SK-N-SH treated with all-trans-retinoic acid at 6 μM for 48 hours (cell line): ENCODE results near the gene AKT1.

Experiments
- ATAC-seq: fragments of 200-7000 bp; cut with Tn5 transposase; 3 replicates; pipeline ENCODE4 v1.9.1; 2020; ENCODE audit warnings: mild to moderate bottlenecking, moderate library complexity
- ARNTL ChIP-seq: fragments of 450-650 bp; formaldehyde crosslinking; IDR thresholded peaks from 2 replicates; pipeline ENCODE4 v1.5.0; 2020; ENCODE audit warnings: low read depth, mild to moderate bottlenecking, moderate library complexity, borderline replicate concordance
- BACH2 ChIP-seq: fragments of 250-450 bp; sonication (Bioruptor Pico); IDR thresholded peaks from 2 replicates; pipeline ENCODE4 v1.9.0; 2021; ENCODE audit warnings: mild to moderate bottlenecking, borderline replicate concordance
- CSRNP3 ChIP-seq: fragments of 250-450 bp; sonication (Bioruptor Pico); IDR thresholded peaks from 2 replicates; pipeline ENCODE4 v1.5.1; 2021; ENCODE audit warnings: mild to moderate bottlenecking, moderate library complexity
- ESRRG ChIP-seq: fragments of 250-450 bp; sonication (Bioruptor Pico); IDR thresholded peaks from 2 replicates; pipeline ENCODE4 v1.6.1; 2021; ENCODE audit warnings: mild to moderate bottlenecking
- GLIS3 ChIP-seq: fragments of 250-450 bp; sonication (Bioruptor Pico); IDR thresholded peaks from 2 replicates; pipeline ENCODE4 v1.5.0; 2020; ENCODE audit warnings: mild to moderate bottlenecking, moderate library complexity
- ISL1 ChIP-seq: fragments of 250-450 bp; sonication (Bioruptor Pico); IDR thresholded peaks from 2 replicates; pipeline ENCODE4 v2.1.2; 2022; ENCODE audit warnings: mild to moderate bottlenecking, moderate library complexity
- OSR1 ChIP-seq: fragments of 250-450 bp; sonication (Bioruptor Pico); IDR thresholded peaks from 2 replicates; pipeline ENCODE4 v1.8.0; 2022; ENCODE audit warnings: moderate library complexity, mild to moderate bottlenecking, inconsistent platforms
- PATZ1 ChIP-seq: fragments of 250-450 bp; sonication (Bioruptor Pico); IDR thresholded peaks from 2 replicates; pipeline ENCODE4 v1.8.0; 2020; ENCODE audit warnings: mild to moderate bottlenecking, moderate library complexity, borderline replicate concordance
- POU6F1 ChIP-seq: fragments of 250-450 bp; sonication (Bioruptor Pico); IDR thresholded peaks from 2 replicates; pipeline ENCODE4 v1.8.0; 2021; ENCODE audit warnings: low read depth, mild to moderate bottlenecking, moderate library complexity, borderline replicate concordance
- PPARA ChIP-seq: fragments of 250-450 bp; sonication (Bioruptor Pico); IDR thresholded peaks from 2 replicates; pipeline ENCODE4 v1.5.0; 2020; ENCODE audit warnings: mild to moderate bottlenecking, borderline replicate concordance
- RARB ChIP-seq: fragments of 250-450 bp; sonication (Bioruptor Pico); IDR thresholded peaks from 2 replicates; pipeline ENCODE4 v1.8.0; 2021; ENCODE audit warnings: mild to moderate bottlenecking, moderate library complexity
- SNAI2 ChIP-seq: fragments of 250-450 bp; sonication (Bioruptor Pico); IDR thresholded peaks from 2 replicates; pipeline ENCODE4 v1.5.0; 2020; ENCODE audit warnings: mild to moderate bottlenecking, moderate library complexity
- TCF4 ChIP-seq: fragments of 250-450 bp; sonication (Bioruptor Pico); IDR thresholded peaks from 2 replicates; pipeline ENCODE4 v1.8.0; 2021; ENCODE audit warnings: mild to moderate bottlenecking, moderate library complexity, borderline replicate concordance
- TOX ChIP-seq: fragments of 250-450 bp; sonication (Bioruptor Pico); IDR thresholded peaks from 2 replicates; pipeline ENCODE4 v1.8.0; 2021; ENCODE audit warnings: mild to moderate bottlenecking, moderate library complexity, borderline replicate concordance
- TSHZ2 ChIP-seq: fragments of 250-450 bp; sonication (Bioruptor Pico); IDR thresholded peaks from 2 replicates; pipeline ENCODE4 v1.5.0; 2020; ENCODE audit warnings: mild to moderate bottlenecking, moderate library complexity
- ZC3H10 ChIP-seq: fragments of 250-450 bp; sonication (Bioruptor Pico); IDR thresholded peaks from 2 replicates; pipeline ENCODE4 v1.5.1; 2021; ENCODE audit warnings: mild to moderate bottlenecking, moderate library complexity
- ZFP3 ChIP-seq: fragments of 250-450 bp; sonication (Bioruptor Pico); IDR thresholded peaks from 2 replicates; pipeline ENCODE4 v1.5.0; 2020; ENCODE audit warnings: mild to moderate bottlenecking, moderate library complexity
- ZFP30 ChIP-seq: fragments of 450-650 bp; formaldehyde crosslinking; IDR thresholded peaks from 2 replicates; pipeline ENCODE4 v1.5.0; 2022; ENCODE audit warnings: mild to moderate bottlenecking, moderate library complexity
- ZNF565 ChIP-seq: fragments of 450-650 bp; formaldehyde crosslinking; conservative IDR thresholded peaks from 2 replicates; pipeline ENCODE4 v1.5.0; 2020; ENCODE audit warnings: low read depth, mild to moderate bottlenecking, moderate library complexity
- ZNF70 ChIP-seq: fragments of 450-650 bp; formaldehyde crosslinking; IDR thresholded peaks from 2 replicates; pipeline ENCODE4 v1.5.0; 2020; ENCODE audit warnings: mild to moderate bottlenecking, moderate library complexity
- ZNF8 ChIP-seq: fragments of 450-650 bp; formaldehyde crosslinking; IDR thresholded peaks from 2 replicates; pipeline ENCODE4 v1.5.0; 2020; ENCODE audit warnings: mild to moderate bottlenecking, moderate library complexity
- TF ChIP-seq, protein P1 (sequence below): fragments of 250-450 bp; sonication (Bioruptor Pico); IDR thresholded peaks from 2 replicates; pipeline ENCODE4 v1.5.1; 2020; ENCODE audit warnings: low read depth, mild to moderate bottlenecking, moderate library complexity

AKT1 gene

GRCh38 chr14:104782086-104782807, 13.3 kb downstream of the AKT1 start:
- ATAC-seq, result no peak
- TF ChIP-seq TOX (CRISPR knock-in tag) (no peak), BACH2 (no peak), OSR1 (no peak), PATZ1 (CRISPR knock-in tag) (no peak), ZNF565 (no peak), ZNF70 (no peak), ZFP30 (CRISPR knock-in tag) (no peak), TSHZ2 (CRISPR knock-in tag) (no peak), SNAI2 (CRISPR knock-in tag) (no peak), ZC3H10 (CRISPR knock-in tag) (no peak), RARB (CRISPR knock-in tag) (no peak), CSRNP3 (CRISPR knock-in tag) (no peak)

DNA sequence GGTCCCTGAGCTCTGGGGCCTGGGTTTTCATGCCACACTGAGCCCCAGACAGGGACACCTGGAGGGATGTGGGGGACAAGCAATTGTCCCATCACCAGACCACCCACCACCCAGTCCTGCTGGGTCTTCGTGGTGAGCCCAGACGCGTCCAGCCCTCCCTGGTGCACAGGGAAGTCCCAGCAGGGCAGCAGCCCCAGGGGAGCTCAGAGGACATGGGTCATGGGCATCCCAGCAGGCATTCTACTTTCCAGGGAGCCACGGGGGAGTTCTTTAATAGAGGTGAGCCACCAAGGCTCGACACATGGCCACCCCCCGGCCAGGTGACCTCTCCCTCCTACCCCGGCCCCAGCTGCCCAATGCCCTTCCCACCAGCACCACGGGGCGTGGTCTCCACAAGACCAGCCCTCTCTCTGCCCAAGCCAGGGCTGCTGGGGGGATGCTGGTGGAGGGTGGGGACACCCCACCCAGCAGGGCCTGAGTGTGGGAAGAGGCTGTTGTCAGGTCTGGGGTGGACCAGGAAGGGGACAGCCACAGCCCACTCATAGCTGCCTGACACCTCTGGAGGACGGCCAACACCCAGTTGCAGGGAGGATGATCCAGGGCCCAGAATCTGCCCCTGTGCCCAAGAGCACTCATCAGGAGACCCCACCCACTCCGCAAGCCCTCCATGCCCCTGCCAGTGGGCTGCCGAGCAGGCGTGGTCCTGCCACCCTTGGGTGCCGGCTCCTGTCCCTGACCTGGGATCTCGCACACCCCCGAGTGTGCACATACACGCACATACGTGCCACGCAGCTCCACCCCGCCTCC, 14.1 kb downstream of the AKT1 start:
- no peak for ATAC-seq
- TF ChIP-seq ISL1 (CRISPR knock-in tag), result no peak
- TF ChIP-seq ZNF70, result no peak
- TF ChIP-seq RARB (CRISPR knock-in tag), result no peak
- no peak for TF ChIP-seq ZFP3 (CRISPR knock-in tag)
- no peak for TF ChIP-seq ZNF565
- no peak for TF ChIP-seq TCF4 (CRISPR knock-in tag)
- no peak for TF ChIP-seq GLIS3 (CRISPR knock-in tag)
- no peak for TF ChIP-seq ZFP30 (CRISPR knock-in tag)
- no peak for TF ChIP-seq CSRNP3 (CRISPR knock-in tag)
- no peak for TF ChIP-seq PPARA
- TF ChIP-seq ARNTL, result no peak
- no peak for TF ChIP-seq SNAI2 (CRISPR knock-in tag)
- TF ChIP-seq OSR1, result no peak

DNA sequence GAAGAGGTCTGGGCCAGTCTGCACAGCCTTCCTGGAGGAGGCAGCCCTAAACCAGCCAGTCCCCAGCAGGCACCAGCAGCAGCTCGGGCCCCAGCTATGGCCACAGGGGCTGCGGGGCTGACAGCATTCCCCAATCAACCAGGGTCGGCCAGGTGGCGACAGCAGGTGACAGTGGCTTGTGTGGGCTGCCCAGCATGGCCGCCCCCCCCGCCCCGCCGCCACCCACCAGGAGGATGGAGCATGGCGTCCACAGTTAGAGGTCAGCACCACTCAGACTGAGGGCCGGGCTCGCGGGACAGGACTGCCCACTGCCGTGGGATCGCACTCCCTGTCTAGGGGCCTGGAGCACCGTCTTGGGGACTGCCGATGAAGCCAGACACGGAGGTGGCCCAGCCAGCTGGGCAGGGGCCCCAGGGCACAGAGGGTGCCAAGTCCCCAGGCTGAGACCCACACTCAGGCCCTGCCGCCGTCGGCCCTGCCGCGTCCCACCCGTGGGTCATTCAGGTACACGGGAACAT, 15.0 kb downstream of the AKT1 start:
- ATAC-seq, result no peak
- TF ChIP-seq ESRRG (no peak), POU6F1 (no peak), ZFP3 (CRISPR knock-in tag) (no peak), TSHZ2 (CRISPR knock-in tag) (no peak), ZNF8 (no peak), GLIS3 (CRISPR knock-in tag) (no peak), ARNTL (no peak), TOX (CRISPR knock-in tag) (no peak)
- TF ChIP-seq, protein P1, sequence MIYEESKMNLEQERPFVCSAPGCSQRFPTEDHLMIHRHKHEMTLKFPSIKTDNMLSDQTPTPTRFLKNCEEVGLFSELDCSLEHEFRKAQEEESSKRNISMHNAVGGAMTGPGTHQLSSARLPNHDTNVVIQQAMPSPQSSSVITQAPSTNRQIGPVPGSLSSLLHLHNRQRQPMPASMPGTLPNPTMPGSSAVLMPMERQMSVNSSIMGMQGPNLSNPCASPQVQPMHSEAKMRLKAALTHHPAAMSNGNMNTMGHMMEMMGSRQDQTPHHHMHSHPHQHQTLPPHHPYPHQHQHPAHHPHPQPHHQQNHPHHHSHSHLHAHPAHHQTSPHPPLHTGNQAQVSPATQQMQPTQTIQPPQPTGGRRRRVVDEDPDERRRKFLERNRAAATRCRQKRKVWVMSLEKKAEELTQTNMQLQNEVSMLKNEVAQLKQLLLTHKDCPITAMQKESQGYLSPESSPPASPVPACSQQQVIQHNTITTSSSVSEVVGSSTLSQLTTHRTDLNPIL, result no peak
